GM21825 (cell line): ENCODE measurements around the gene BBS1.
"Not testable (repeated sequence)": the region's sequence is repeated elsewhere in the genome, so short reads cannot be mapped to it uniquely, and the experiment has no call there.

Experiments
- ATAC-seq: cut with Tn5 transposase; IDR thresholded peaks from one replicate; pipeline ENCODE4 v1.9.1; 2021; ENCODE audit warnings: mild to moderate bottlenecking, moderate library complexity; ENCODE audit not compliant: unreplicated experiment

BBS1 gene

DNA sequence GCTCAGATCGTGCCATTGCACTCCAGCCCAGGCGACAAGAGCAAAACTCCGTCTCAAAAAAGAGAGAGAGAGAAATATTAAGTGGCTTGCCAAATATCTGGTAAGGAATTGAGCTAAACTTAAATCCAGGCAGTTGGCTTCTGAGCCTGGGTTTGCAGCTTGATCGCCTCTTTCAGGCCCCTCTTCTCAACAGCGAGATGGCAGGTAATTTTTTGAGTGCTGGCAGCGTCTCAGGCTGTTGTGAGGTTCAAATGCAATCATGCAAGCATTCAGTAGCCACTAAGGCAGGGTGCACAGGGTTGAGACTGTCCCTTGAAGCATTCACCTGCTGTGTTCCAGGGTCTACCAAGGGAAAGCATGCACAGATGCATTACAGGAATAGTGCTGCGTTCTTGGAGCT is 58.6 kb downstream of the BBS1 start:
- ATAC-seq = no peak

DNA sequence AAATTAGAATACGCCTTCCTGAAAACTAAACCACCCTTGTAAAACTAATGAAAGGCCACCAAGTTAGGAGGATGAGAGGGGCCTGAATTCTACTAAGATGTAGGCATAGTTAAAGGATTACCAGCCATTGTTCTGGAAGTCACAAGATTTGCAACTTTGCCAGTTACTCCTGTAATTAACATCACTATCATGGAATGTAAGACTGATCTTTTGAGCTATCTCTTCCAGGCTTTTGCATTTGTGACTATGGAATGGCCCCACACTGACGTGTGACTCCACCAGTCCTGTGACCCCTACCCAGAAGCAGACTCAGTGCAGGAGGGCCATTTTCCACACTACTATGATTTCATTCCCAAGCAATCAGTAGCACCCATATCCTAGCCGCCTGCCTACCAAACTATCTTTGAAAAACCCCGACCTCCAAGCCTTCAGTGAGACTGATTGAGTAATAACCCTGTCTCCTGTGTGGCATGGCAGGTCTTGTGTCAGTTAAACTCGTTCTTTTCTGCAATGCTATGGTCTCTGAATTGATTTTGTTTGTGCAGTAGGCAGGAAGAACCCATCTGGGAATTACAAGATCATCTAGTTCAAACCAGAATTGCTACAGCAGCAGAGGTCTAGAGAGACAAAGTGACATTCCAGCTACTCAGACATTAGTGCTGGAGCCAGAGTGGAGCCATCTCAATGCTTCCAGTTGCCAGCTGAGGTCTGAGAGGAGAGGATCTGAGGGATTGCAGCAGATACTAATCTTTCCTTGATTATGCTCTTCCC is 59.8 kb downstream of the BBS1 start:
- no peak for ATAC-seq

GRCh38 chr11:66570850-66571180 is 60.4 kb downstream of the BBS1 start:
- no peak for ATAC-seq

- no peak for ATAC-seq
These were observed 68.7 kb downstream of the BBS1 start for GRCh38 chr11:66579017-66579606.

DNA sequence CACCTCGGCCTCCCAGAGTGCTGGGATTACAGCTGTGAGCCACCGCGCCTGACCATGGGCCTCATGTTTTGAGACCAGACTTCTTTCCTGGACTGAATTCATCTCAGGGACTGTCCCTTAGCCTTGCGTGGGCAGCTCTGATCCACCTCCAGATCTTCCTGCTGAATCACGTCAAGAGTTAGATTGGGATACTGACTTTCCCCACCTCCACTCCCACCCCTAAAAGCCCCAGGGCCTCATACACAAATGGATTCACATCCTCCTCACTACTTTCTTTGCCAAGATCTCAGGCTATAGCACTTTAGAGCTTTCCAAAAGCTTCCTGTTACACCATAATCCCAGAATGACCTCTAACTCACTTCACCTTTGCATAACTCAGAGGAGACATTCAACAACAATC is 70.4 kb downstream of the BBS1 start:
- ATAC-seq = no peak

DNA sequence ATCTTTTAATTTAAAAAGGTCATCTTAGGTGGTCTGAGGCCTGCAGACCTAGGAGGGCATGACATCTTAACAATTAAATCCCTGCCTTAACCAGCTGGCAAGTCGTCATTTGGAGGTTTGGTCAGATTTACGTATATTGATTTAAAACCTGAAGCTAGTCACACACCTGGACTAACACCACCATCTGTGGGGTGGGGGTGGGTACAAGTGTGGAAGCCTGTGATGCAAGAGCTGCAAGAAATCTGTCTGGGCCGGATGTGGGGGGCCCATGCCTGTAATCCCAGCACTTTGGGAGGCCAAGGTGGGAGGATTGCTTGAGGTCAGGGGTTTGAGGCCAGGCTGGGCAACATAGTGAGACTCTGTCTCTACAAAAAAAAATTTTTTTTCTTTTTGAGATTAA is 70.8 kb downstream of the BBS1 start:
- ATAC-seq = no peak

DNA sequence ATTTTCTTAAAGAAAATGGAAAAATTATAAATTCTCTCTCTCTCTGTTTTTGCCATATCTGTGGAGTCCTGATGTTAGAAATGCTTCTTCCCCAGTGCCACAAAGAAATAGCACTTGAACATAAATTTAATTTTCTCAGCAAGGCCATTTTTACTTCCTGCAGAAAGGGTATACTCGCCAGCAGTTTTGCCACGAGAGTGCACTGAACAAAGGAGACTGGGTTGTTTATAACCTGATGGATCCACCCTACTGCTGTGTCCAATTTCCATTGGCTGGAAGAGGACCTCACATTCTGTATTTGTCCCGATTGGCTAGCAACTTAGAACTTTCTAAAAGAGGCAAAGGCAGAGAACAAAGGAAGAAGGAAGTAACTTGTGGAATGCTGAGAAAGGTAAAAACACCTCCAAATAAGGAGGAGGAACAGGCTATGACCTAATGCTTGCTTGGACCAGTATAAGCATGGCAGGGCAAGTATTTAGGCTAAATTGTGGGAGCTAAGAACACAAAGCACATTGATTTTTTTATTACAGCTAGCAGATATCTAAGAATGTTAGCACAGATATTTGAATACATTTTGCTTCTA is 72.2 kb downstream of the BBS1 start:
- ATAC-seq = not testable (repeated sequence)
